ENCODE results near the gene BST2.
"Not testable (repeated sequence)": the region's sequence is repeated elsewhere in the genome, so short reads cannot be mapped to it uniquely, and the experiment has no call there.

BST2 gene

DNA sequence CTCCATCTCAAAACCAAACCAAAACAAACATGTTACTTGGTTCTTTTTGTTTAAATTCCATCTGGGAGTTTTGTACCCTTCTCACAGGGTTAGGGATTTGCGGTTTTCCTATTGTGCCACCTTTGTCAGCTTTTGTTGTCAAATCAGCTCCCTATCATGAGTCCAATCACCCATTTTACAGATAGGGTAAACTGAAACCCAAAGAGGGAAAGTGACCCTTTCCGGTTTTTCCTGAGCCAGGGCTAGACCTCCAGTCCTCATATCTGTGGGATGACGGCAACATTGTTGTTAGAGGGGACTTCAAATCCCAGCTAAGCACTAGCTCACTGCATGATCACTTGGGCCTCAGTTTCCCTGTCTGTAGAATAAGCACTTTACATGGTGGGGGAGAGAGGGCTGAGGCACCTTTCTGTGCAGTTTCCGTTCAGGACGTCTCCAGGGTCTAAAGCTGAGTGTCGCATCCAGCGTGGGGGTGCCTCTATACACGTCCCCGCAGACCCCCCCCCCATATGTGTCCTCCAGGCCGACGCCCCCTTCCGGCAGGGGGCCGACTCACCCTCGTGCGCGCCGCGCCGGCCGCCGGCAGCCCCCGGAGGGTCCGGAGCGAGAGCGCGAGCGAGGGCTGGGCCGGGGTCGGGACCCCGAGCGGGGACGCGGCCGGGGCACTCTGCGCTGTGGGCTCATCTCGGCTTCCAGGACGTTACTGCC is 15.3 kb downstream of the BST2 start:
- DNase-seq (ENCODE audit: low spot score): no peak

DNA sequence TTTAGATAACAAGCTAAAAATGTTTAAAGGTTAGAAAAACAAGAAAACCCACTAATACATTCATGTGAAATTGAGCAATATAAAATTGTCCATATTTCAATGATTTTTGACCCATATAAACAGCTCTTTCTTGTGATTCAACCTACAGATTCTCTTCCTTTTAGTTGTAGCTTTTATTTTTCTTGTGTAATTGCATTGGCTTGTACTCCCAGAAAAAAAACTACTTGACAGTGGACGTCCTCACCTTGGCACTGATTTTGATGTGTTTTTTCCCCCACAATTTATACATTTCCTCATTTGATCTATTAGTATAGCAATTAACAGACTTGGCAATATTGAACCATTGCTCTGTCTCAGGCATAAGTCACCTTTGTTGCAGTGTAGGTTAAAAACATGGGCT is 16.1 kb downstream of the BST2 start:
- no peak for DNase-seq (ENCODE audit: low spot score)

DNA sequence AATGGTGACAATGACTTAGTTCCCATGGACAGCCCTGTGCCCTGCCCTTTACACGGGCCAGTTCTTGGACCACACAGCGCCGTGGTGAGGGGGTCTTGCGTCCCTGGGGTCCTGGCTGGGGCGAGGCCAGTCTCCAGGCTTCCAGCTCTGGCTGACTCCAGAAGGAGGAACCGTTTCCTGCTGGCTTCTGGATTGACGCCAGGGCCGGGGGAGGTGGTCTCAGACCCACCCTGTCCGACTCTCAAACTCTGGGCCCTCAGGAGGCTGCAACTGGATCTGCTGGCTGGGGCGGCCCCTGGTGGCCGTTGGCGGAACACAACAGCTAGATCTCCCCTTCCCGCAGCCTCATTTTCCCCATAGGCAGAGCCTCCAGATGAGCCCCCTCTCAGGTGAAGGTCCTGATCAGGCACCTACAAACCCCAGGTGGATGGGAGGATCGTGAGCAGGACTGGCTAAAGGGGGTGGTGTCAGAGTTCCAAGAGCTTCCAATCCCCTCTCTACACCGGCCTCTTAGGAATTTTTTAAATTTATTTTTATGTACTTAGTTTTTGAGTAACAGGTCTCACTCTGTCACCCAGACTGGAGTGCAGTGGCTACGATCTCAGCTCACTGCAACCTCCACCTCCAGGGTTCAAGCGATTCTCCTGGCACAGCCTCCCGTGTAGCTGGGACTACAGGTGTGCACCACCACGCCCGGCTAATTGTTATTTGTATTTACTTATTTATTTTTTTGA is 19.4 kb downstream of the BST2 start:
- DNase-seq (ENCODE audit: low spot score): no peak

DNA sequence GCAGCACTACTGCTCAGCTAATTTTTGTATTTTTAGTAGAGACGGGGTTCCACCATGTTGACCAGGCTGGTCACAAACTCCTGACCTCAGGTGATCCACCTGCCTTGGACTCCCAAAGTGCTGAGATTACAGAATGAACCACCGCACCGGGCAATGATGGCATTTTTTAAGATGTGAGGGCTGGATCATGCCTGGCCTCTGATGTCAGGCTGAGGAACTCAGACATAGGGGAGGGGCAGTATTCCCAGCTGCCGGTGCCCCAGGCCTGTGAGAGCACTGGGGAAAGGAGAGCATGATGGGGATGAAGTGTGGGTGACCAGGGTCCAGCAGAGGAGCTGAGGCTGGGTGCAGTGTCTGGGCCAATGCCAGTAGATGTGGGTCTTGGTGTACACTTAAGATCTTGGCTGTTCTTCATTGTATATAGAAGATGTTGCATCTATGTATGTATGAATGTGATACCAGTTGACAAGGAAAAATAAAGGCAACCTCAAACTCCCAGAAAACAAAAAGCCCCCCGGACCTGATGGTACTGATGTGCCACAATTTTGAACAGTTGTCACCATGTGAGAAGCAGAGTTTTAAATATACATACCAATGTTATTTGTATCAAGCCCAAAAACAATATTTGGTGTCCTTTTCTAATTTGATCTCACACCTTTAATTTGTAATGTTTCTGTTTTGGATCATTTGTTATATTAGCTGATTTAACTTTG is 24.8 kb downstream of the BST2 start:
- no peak for DNase-seq (ENCODE audit: low spot score)

DNA sequence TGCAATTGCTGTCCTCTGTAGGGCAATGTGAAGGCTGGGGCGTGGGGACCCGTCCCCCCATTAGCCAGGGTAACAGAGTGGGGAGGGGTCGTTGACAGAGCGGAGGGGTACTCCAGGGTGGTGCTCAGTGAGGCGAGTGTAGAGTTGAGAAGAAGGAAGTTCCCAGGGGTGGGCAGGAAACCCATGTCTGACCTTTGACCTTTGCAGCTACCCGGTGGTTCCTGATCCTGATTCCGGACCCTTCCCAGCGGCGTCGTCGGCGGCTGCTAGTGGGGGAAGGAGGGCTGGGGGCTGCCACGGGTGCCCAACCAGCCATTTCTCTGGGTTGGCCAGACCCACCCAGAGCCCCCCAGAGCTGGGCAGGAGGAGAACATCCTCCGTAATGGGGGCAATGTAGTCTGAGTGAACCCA is 26.2 kb downstream of the BST2 start:
- no peak for DNase-seq (ENCODE audit: low spot score)

DNA sequence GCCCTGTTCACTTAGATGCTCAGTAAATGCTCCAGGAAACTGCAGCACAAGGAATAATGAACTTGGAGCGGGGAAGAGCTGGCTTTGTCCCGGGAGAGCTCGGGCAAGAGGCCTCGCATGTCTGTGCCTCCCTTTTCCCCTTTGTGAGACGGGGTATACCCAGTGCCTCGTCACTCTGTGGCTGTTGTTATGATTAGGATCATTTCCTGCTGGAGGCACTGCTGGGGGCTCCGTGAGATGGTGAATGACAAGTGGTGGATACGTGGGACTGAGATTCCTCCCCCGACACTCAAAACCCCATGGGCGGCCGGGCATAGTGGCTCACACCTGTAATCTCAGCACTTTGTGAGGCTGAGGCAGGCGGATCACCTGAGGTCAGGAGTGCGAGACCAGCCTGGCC is 27.2 kb downstream of the BST2 start:
- DNase-seq (ENCODE audit: low spot score): no peak

DNA sequence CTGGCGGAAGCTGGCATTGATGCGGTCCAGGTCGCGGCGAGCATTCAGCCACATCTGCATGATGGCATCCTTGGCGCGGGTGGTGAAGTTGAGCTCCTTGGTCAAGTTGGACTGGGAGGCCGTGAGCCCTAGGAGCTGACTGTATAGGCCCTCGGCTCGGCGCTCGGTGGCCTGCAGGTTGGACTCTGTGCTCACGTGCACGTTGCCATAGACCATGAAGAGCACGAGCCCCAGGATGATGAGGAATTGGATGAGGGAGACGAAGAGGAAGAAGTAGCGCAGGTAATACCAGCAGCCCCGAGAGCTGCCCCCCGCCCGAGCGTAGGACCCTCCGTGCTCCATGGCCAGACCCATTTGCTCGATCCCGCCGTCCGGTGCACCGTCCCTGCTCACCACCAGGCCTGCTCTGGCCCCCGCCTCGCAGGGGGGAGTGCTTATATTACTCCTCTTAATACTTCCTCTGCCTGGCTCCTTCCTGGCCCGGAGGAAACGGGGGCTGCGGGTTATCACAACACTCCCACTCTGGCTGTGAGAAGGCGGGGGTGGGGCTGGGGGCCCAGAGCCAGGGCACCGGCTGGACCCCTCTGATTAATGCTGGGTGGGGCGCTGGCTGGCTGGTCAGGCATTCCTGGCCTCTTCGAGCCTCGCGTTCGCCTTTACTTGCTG is 28.4 kb downstream of the BST2 start, which contains the start of gene PLVAP:
PLVAP (minus strand) TSS at position 408 of the 666 bp plus-strand sequence; CDS start at position 354, 54 bp downstream.
- no peak for DNase-seq (ENCODE audit: low spot score)

DNA sequence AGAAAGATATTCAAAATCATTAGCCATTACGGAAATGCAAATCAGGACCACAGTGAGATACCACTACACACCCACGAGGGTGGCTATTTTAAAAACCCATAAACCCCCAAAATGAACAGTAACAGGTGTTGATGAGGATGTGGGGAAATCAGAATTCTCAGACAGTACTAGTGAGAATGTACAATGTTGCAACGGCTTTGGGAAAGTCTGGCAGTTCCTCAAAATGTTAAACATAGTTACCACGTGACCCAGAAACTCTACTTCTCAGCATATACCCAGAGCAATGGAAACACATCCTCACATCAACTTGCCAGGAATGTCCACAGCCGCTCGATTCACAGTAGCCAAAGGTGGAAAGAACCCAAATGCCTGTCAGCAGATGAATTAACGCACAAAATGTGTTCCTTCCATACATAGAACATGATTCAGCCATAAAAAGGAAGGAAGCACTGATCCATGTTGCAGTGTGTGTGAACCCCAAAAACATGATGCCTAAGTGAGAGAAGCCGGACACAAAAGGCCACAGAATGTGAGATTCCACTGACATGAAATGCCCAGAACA is 35.3 kb downstream of the BST2 start:
- DNase-seq (ENCODE audit: low spot score): no peak

DNA sequence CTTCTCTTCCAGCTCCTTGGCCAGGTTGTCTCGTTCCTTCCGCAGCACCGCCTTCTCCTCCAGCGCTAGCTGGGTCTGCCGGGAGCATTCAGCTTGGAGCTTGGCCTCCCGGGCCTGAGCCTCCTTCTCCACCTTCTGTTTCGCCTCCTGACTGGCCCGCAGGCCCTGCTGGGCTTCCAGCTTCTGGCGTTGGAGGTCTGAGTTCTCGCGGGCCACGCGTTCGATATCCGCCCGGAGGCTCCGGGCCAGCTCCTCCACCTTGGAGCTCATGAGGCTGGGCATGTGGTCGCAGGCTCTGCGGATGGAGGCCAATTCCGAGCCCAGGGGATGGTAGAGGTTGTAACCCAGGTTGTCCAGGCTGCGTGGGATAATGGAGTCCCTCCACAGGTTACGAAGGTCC is 40.1 kb downstream of the BST2 start:
- no peak for DNase-seq (ENCODE audit: low spot score)

DNA sequence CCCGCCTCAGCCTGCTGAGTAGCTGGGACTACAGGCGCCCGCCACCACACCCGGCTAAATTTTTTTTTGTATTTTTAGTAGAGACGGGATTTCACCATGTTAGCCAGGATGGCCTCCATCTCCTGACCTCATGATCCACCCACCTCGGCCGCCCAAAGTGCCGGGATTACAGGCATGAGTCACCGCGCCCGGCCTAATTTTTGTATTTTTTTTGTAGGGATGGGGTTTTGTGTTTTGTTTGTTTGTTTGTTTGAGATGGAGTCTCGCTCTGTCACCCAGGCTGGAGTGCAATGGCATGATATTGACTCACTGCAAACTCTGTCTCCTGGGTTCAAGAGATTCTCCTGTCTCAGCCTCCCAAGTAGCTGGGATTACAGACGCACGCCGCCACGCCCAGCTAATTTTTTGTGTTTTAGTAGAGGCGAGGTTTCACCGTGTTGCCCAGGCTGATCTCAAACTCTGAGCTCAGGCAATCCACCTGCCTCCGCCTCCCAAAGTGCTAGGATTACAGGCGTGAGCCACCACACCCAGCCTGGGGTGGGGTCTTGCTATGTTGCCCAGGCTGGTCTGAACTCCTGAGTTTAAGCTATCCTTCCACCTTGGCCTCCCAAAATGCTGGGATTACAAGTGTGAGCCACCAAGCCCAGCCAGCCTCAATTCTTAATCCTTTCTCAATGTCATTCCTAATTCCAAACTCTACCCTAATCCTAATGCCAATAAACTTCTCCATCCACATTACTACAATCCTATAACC is 41.4 kb downstream of the BST2 start:
- not testable (repeated sequence) for DNase-seq (ENCODE audit: low spot score)

DNA sequence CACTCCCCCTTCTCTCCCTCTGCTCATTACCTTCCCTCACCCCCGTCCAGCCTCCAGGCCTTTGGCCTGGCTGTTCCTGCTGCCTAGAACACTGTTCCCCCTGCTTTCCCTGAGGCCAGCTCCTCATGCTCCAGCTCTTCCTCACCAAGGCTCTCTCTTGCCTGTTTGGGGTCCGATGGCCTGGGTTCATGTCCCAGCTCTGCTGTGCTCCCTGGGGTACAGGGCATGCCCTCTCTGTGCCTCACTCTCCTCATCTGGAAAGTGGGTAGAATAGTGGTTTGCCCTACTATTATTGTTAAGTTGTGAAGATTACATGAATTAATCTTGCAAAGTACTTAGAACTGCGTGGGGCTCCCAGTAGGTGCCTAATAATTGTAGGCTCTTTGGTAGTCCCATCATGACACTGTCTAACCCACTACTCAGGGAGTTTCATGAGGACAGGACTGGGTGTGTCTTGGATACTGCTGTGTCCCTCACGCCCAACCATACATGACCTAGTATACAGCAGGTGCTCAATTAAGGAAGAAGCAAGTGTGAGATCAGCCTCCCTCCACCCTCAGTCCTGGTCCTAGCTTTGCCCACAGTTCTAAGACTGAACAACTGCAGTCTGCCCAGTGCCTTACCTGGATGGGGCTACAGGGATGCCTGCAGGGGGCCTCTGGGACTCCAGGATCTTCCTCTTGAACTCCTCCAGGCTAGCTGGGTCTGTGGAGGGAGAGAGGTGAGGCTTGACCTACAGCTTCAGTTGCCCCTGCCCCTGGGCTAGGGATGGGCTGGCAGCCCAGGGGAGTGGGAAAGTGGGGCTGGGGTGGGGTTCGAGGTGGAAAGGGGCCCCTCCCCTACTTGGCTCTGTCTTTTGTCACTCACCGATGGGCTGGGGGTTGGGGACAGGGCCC is 45.3 kb downstream of the BST2 start:
- DNase-seq (ENCODE audit: low spot score): no peak

DNA sequence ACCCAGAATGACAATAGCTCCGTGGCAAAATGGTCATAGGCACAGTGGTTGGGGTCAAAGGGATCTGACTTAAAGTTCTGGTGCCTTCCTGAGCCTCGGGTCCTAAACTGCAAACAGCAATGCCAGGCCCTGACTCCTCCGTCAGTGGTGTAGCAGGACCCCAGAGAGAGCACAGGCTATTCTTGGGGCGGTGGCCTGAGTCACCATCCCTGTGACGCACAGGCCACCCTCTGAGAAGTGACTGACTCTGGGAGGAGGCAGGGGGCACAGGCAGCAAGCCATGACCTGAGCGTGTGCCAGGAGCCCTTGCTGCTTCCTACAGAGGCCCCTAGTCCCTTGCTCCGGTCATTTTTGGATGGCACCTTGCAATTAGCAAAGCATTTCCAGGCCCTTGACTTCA is 47.0 kb downstream of the BST2 start:
- DNase-seq (ENCODE audit: low spot score): no peak

DNA sequence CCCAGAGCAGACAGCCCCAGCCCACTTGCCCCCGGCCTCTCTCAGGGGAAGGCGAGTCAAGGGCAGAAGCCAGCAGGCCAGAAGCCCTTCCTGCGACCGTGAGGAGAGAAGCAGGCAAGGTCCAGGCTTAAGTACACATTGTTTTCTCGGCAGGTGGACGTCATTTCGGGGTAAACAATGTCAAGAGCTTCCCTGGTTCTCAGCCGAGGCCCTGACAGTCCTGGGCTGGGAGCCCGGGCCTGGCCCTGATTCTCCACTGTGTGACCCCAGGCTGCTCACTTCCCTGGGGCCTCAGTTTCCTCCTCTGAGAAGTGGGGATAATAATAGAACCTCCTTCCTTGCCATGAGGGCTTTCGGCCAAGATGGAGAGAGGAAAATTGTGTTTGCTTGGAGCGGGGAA is 47.7 kb downstream of the BST2 start:
- DNase-seq (ENCODE audit: low spot score): no peak

DNA sequence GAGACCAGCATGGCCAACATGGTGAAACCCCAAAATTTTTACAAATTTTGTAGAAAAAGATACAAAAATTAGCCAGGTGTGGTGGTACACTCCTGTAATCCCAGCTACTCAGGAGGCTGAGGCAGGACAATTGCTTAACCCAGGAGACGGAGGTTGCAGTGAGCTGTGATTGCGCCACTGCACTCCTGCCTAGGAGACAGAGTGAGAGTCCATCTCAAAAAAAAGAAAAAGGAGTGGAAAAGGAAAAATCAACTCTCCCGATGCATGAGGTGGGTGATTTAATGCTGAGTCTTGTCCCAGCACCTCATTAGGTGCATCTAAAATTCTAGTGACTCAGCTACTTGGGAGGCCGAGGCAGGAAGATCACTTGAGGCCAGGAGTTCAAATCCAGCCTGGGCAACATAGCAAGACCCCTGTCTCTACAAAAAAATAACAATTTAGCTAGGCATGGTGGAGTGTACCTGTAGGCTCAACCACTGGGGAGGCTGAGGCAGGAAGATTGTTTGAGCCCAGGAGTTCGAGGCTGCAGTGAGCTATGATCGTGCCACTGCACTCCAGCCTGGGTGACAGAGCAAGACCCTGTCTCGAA is 48.3 kb downstream of the BST2 start:
- DNase-seq (ENCODE audit: low spot score): no peak

DNA sequence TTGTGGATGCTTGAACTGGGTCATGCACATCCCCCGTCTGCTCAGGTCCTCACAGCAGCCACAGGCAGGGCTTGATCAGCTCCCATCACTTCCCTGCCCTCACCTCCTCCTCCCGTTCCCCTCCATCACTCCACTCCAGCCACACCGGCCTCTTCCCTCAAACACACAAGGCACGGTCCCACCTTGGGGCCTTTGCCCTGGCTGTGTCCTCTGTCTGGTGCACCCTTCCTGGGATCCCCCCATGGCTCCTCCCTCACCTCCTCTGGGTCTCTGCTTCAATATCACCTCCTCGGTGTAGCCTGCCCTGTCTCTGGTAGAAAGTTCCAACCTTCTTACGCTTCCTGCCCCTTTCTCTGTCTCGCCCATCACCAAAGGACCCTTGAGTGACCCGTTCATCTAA is 52.0 kb downstream of the BST2 start:
- no peak for DNase-seq (ENCODE audit: low spot score)
